GM12878 (cell line): ENCODE results near the gene TCP11L1. TPM values are rescaled to one million over a fixed set of nuclear protein-coding genes. Genes with fewer than 3 reads are reported as not detected.

Experiments
- ATAC-seq: fragments of 200-7000 bp; cut with Tn5 transposase; 3 replicates; pipeline ENCODE4 v1.9.1; 2020; ENCODE audit warnings: mild to moderate bottlenecking, moderate library complexity
- BruUV-seq: library from RNA; stranded (reverse); fragments of 400-500 nt; replicated peaks from 2 replicates; lab custom pipeline; 2021; lab: Mats Ljungman, UMichigan
- CTCF ChIA-PET: fragments of 300-600 bp; sonication (Branson Sonifier 250); formaldehyde crosslinking; extraction: SDS; loops from one replicate; lab custom pipeline; 2021; ENCODE audit warnings: inconsistent platforms; lab: Yijun Ruan, JAX
- POLR2A ChIA-PET: fragments of 350-600 bp; formaldehyde crosslinking; extraction: SDS; loops from one replicate; lab custom pipeline; 2021; ENCODE audit warnings: inconsistent platforms; lab: Charles Lee
- RAD21 ChIA-PET: fragments of 300-600 bp; sonication (Branson Sonifier 250); formaldehyde crosslinking; loops from one replicate; lab custom pipeline; 2023; ENCODE audit warnings: antibody characterized with exemption; ENCODE audit not compliant: unreplicated experiment; lab: Charles Lee
- SMC1A ChIA-PET: fragments of 300-600 bp; sonication (Branson Sonifier 250); formaldehyde crosslinking; loops from one replicate; lab custom pipeline; 2023; ENCODE audit not compliant: unreplicated experiment, uncharacterized antibody; lab: Charles Lee
- DNase-seq: peaks from one replicate; pipeline ENCODE4 v3.0.0-alpha.2; 2011; ENCODE audit warnings: low read depth, low spot score
- FAIRE-seq: peaks from 3 replicates; lab custom pipeline; 2011; peaks lifted over from hg19 to GRCh38; lab: Jason Lieb, UNC
- H2AFZ ChIP-seq: 2 replicates; pipeline ENCODE4 v1.6.0; 2011; ENCODE audit warnings: low read depth, low read length, control low read depth; ENCODE audit not compliant: control insufficient read depth
- H3K27ac ChIP-seq: 2 replicates; pipeline ENCODE4 v1.5.1; 2011; ENCODE audit warnings: control low read depth; ENCODE audit not compliant: control insufficient read depth, insufficient read depth
- H3K27me3 ChIP-seq, 2 experiments: replicated peaks in 1 of 2; 2 replicates each; pipeline versions ENCODE4 v1.6.0 to v1.6.1; 2011; ENCODE audit warnings: low read length in 1 of 2; ENCODE audit not compliant: control insufficient read depth in 2 of 2, insufficient read depth in 2 of 2
- H3K36me3 ChIP-seq, 2 experiments: 2 replicates each; pipeline ENCODE4 v1.5.1; 2011; ENCODE audit warnings: low read length in 1 of 2; ENCODE audit not compliant: control insufficient read depth in 2 of 2, insufficient read depth in 2 of 2
- H3K4me1 ChIP-seq: 2 replicates; pipeline ENCODE4 v1.6.1; 2011; ENCODE audit warnings: mild to moderate bottlenecking, low read length, moderate library complexity, mixed read lengths; ENCODE audit not compliant: control insufficient read depth, insufficient read depth
- H3K4me2 ChIP-seq: 2 replicates; pipeline ENCODE4 v1.6.0; 2011; ENCODE audit warnings: control low read depth; ENCODE audit not compliant: control insufficient read depth, insufficient read depth
- H3K4me3 ChIP-seq: fragments of 200-600 bp; sonication (generic); 2 replicates; pipeline ENCODE4 v1.5.1; 2016
- H3K79me2 ChIP-seq: 2 replicates; pipeline ENCODE4 v1.6.0; 2011; ENCODE audit warnings: low read length; ENCODE audit not compliant: control insufficient read depth, insufficient read depth
- H3K9ac ChIP-seq: 2 replicates; pipeline ENCODE4 v1.8.0; 2011; ENCODE audit warnings: low read length, control low read depth, mixed read lengths; ENCODE audit not compliant: control insufficient read depth, insufficient read depth
- H3K9me3 ChIP-seq: replicated peaks from 3 replicates; pipeline ENCODE4 v1.5.1; 2011; ENCODE audit warnings: mild to moderate bottlenecking, low read length; ENCODE audit not compliant: control insufficient read depth, insufficient read depth
- H4K20me1 ChIP-seq: 2 replicates; pipeline ENCODE4 v1.6.0; 2011; ENCODE audit not compliant: control insufficient read depth, insufficient read depth
- BRCA1 ChIP-seq: IDR thresholded peaks from 2 replicates; pipeline ENCODE4 v1.6.1; 2011; ENCODE audit warnings: low read depth, low read length, improper control_type of control experiment
- CBFB ChIP-seq: IDR thresholded peaks from 2 replicates; pipeline ENCODE4 v1.6.1; 2016; ENCODE audit warnings: antibody characterized with exemption, low read depth
- CHD2 ChIP-seq: IDR thresholded peaks from 2 replicates; pipeline ENCODE4 v1.6.1; 2011; ENCODE audit warnings: low read depth, low read length, improper control_type of control experiment, borderline replicate concordance
- DPF2 ChIP-seq: fragments of 450-650 bp; IDR thresholded peaks from 2 replicates; pipeline ENCODE4 v1.6.1; 2017; ENCODE audit warnings: mild to moderate bottlenecking
- FOS ChIP-seq: IDR thresholded peaks from 3 replicates; pipeline ENCODE4 v1.6.1; 2011; ENCODE audit warnings: borderline replicate concordance; ENCODE audit not compliant: insufficient read length; ENCODE audit errors: extremely low read depth
- JUND ChIP-seq: IDR thresholded peaks from 2 replicates; pipeline ENCODE4 v1.6.1; 2012; ENCODE audit warnings: low read depth, mild to moderate bottlenecking, low read length, improper control_type of control experiment, moderate library complexity
- NFIC ChIP-seq: IDR thresholded peaks from 2 replicates; pipeline ENCODE4 v1.6.1; 2012; ENCODE audit warnings: low read depth, mild to moderate bottlenecking, inconsistent platforms, low read length, moderate library complexity
- PAX8 ChIP-seq: fragments of 450-650 bp; IDR thresholded peaks from 2 replicates; pipeline ENCODE4 v1.6.1; 2017; ENCODE audit warnings: mild to moderate bottlenecking, moderate library complexity
- POLR2AphosphoS2 ChIP-seq: IDR thresholded peaks from 2 replicates; pipeline ENCODE4 v1.6.1; 2011; ENCODE audit warnings: low read depth, mild to moderate bottlenecking, low read length, improper control_type of control experiment, moderate library complexity
- PRDM15 ChIP-seq: fragments of 450-650 bp; formaldehyde crosslinking; IDR thresholded peaks from 2 replicates; pipeline ENCODE4 v1.4.0; 2020; ENCODE audit warnings: mild to moderate bottlenecking, moderate library complexity
- SMC3 ChIP-seq: IDR thresholded peaks from 2 replicates; pipeline ENCODE4 v1.6.1; 2011; ENCODE audit warnings: low read length, improper control_type of control experiment, borderline replicate concordance
- SREBF2 ChIP-seq: IDR thresholded peaks from 2 replicates; pipeline ENCODE4 v1.6.1; 2012; ENCODE audit warnings: mild to moderate bottlenecking, low read length
- STAT1 ChIP-seq: fragments of 450-650 bp; conservative IDR thresholded peaks from 2 replicates; pipeline ENCODE4 v1.6.1; 2014; ENCODE audit warnings: antibody characterized with exemption, mild to moderate bottlenecking
- STAT3 ChIP-seq: IDR thresholded peaks from 2 replicates; pipeline ENCODE4 v1.6.1; 2011; ENCODE audit warnings: low read depth, low read length, improper control_type of control experiment
- TARDBP ChIP-seq: IDR thresholded peaks from 2 replicates; pipeline ENCODE4 v1.6.1; 2016; ENCODE audit warnings: borderline replicate concordance
- USF1 ChIP-seq: IDR thresholded peaks from 2 replicates; pipeline ENCODE4 v1.6.1; 2011; ENCODE audit warnings: borderline replicate concordance, low read depth, mild to moderate bottlenecking, moderate library complexity, mixed read lengths, low read length; ENCODE audit not compliant: insufficient read depth; ENCODE audit errors: extremely low read length
- ZNF384 ChIP-seq: IDR thresholded peaks from 2 replicates; pipeline ENCODE4 v1.6.1; 2012; ENCODE audit warnings: low read depth, mild to moderate bottlenecking, low read length, improper control_type of control experiment, borderline replicate concordance
- ZNF622 ChIP-seq: fragments of 450-650 bp; IDR thresholded peaks from 2 replicates; pipeline ENCODE4 v1.6.1; 2017; ENCODE audit warnings: mild to moderate bottlenecking, inconsistent platforms
- in situ Hi-C: fragments of 300-500 bp; cut with MboI; formaldehyde crosslinking; loops from 9 replicates; pipeline ENCODE4 v1.14.3; 2018; ENCODE audit warnings: mixed read lengths
- intact Hi-C: fragments of 100-400 bp; cut with micrococcal nuclease; formaldehyde crosslinking; loops from one replicate; pipeline ENCODE4 v1.14.2; 2022; ENCODE audit not compliant: unreplicated experiment
- polyA plus RNA-seq, 11 experiments: library from polyadenylated mRNA; depleted of rRNA in 4 of 11; unstranded in 6 of 11; stranded (reverse) in 5 of 11; fragments of >200 nt; fragmentation: Nextera tagmentation in 4 of 11; fragmentation: Illumina TruSeq in 1 of 11; extraction: Ambion mirVana in 4 of 11; extraction: Trizol in 1 of 11; gene quantifications; 1 replicate in 1 of 11; 2 replicates in 10 of 11; pipeline versions ENCODE4 v1.2.1 to v1.2.3, GENCODE V29; 2011 to 2016; ENCODE audit warnings: inconsistent platforms in 2 of 11, missing spikeins in 2 of 11, low read depth in 1 of 11
- total RNA-seq, 4 experiments: library from RNA; depleted of rRNA in 3 of 4; stranded (reverse); fragments of >200 nt in 3 of 4; fragmentation: Illumina TruSeq in 1 of 4; extraction: Trizol in 1 of 4; gene quantifications; 2 replicates each; pipeline versions ENCODE4 v1.2.1 to v1.2.3, GENCODE V29; 2013 to 2021

The TCP11L1 gene
- total and polyA plus RNA-seq, 10 of the 15 experiments (the other 5 are each of a cell fraction or from before 2014, with no cell fraction given) = 5.3 to 15.7 (median 13.0) TPM

- TF ChIP-seq ZNF384 = no peak
Measured at GRCh38 chr11:32991898-32992297, 47.5 kb upstream of the TCP11L1 start (continued).

- no peak overlapping the region for H3K4me2 ChIP-seq
- no peaks in the 10 kb centered on the region for H3K79me2 ChIP-seq
- H3K27ac ChIP-seq = no peak overlapping the region
- RAD21 ChIA-PET = no interaction called here
- no peak overlapping the region for H3K4me3 ChIP-seq
- intact Hi-C loops (no loop called here), in situ Hi-C loops (no loop called here)
- ATAC-seq = no peak
- no peaks in the 10 kb centered on the region for H3K9me3 ChIP-seq
- no peaks in the 10 kb centered on the region for H3K27me3 ChIP-seq
- H3K36me3 ChIP-seq = no peaks in the 10 kb centered on the region
- TF ChIP-seq SMC3 (no peak), USF1 (no peak), JUND (no peak), STAT3 (no peak), POLR2AphosphoS2 (no peak), TARDBP (no peak), DPF2 (no peak), SREBF2 (no peak), ZNF622 (no peak), CBFB (no peak), FOS (no peak), STAT1 (no peak), NFIC (no peak), CHD2 (no peak), PAX8 (no peak), BRCA1 (no peak), PRDM15 (no peak)
- no peak for DNase-seq
- SMC1A ChIA-PET = no interaction called here
- BruUV-seq = no TSS peak
- H2AFZ ChIP-seq = no peak overlapping the region
- H3K9ac ChIP-seq = no peak overlapping the region
- no peak for FAIRE-seq
- H3K4me1 ChIP-seq = no peaks in the 10 kb centered on the region
- H4K20me1 ChIP-seq = no peaks in the 10 kb centered on the region
- POLR2A ChIA-PET = no interaction called here
- CTCF ChIA-PET = interaction anchor here (2.4 kb wide), 1 partner anchor 65 kb away, joined by 5 read pairs; no protein-coding TSS in a partner anchor
Measured at GRCh38 chr11:33000181-33000580, 39.2 kb upstream of the TCP11L1 start.
